OCI-M2 (cell line): ENCODE data around the gene NR0B1.

Experiments
- DNase-seq: peaks from one replicate; lab custom pipeline; 2025; ENCODE audit not compliant: unreplicated experiment; lab: John Stamatoyannopoulos, UW

Gene NR0B1

GRCh38 chrX:30309139-30309571, at the start of gene NR0B1:
Gene NR0B1, minus strand, starts transcription at chrX:30309390. Its CDS starts 27 bp downstream, at chrX:30309363.
- no peak for DNase-seq

GRCh38 chrX:30349946-30350345, 40.8 kb upstream of the NR0B1 start:
- no peak for DNase-seq

GRCh38 chrX:30343206-30343605, 34.0 kb upstream of the NR0B1 start:
- DNase-seq, result no peak

GRCh38 chrX:30340753-30341152, 31.6 kb upstream of the NR0B1 start:
- no peak for DNase-seq

GRCh38 chrX:30327762-30328161, 18.6 kb upstream of the NR0B1 start:
- DNase-seq, result no peak

- DNase-seq, result no peak
These were observed 8.1 kb upstream of the NR0B1 start for GRCh38 chrX:30317308-30317707.

- no peak for DNase-seq
These were observed 4.1 kb upstream of the NR0B1 start for GRCh38 chrX:30313322-30313721.

- DNase-seq, result no peak
These were observed 3.7 kb upstream of the NR0B1 start for GRCh38 chrX:30312858-30313257.

- no peak for DNase-seq
These were observed 1.4 kb upstream of the NR0B1 start for GRCh38 chrX:30310429-30311206.

- peak; percentile 15 for DNase-seq
These were observed 689 bp downstream of the NR0B1 start for GRCh38 chrX:30308263-30309138.

- no peak for DNase-seq
These were observed 1.7 kb downstream of the NR0B1 start for GRCh38 chrX:30307466-30307865.

- DNase-seq, result no peak
These were observed 4.3 kb downstream of the NR0B1 start for GRCh38 chrX:30304866-30305265.

GRCh38 chrX:30302956-30303355, 6.2 kb downstream of the NR0B1 start:
- no peak for DNase-seq

- no peak for DNase-seq
These were observed 7.2 kb downstream of the NR0B1 start for GRCh38 chrX:30301963-30302362.

GRCh38 chrX:30301208-30301607, 8.0 kb downstream of the NR0B1 start:
- no peak for DNase-seq

GRCh38 chrX:30296408-30297254, 12.6 kb downstream of the NR0B1 start:
- DNase-seq, result no peak

GRCh38 chrX:30283456-30284200, 25.6 kb downstream of the NR0B1 start:
- peak; percentile 6 for DNase-seq

GRCh38 chrX:30282527-30282926, 26.7 kb downstream of the NR0B1 start:
- DNase-seq, result no peak

GRCh38 chrX:30280428-30280827, 28.8 kb downstream of the NR0B1 start:
- no peak for DNase-seq

- no peak for DNase-seq
These were observed 30.8 kb downstream of the NR0B1 start for GRCh38 chrX:30278365-30278764.
